Thoracic aorta (tissue), 2 donors: ENCODE results near the gene UPF3A. TPM values are rescaled to one million over a fixed set of nuclear protein-coding genes. Genes with fewer than 3 reads are reported as not detected.

ENCODE experiments used
- ATAC-seq: fragments of 150-250 bp; one replicate; pipeline ENCODE4 v1.8.0; 2017; ENCODE audit warnings: low read depth; ENCODE audit not compliant: insufficient number of reproducible peaks, low FRiP score
- DNase-seq: peaks from one replicate; pipeline ENCODE4 v3.0.0-alpha.2; 2020; ENCODE audit warnings: low spot score
- H3K27ac ChIP-seq, 2 donors: fragments of 200-600 bp; sonication (generic); 1 replicate in 1 of 2; 2 replicates in 1 of 2; pipeline ENCODE4 v1.5.1; 2016; ENCODE audit warnings: mild to moderate bottlenecking in 2 of 2, moderate library complexity in 2 of 2
- H3K27me3 ChIP-seq: fragments of 200-600 bp; sonication (generic); replicated peaks from 2 replicates; pipeline ENCODE4 v1.6.0; 2016; ENCODE audit warnings: mild to moderate bottlenecking; ENCODE audit not compliant: insufficient read depth
- H3K36me3 ChIP-seq: fragments of 200-600 bp; sonication (generic); one replicate; pipeline ENCODE4 v1.5.1; 2016
- H3K4me1 ChIP-seq, 2 donors: fragments of 200-600 bp; sonication (generic); 1 replicate in 1 of 2; 2 replicates in 1 of 2; pipeline versions ENCODE4 v1.5.1 to v1.6.0; 2016; ENCODE audit warnings: low read depth in 2 of 2, mild to moderate bottlenecking in 1 of 2; ENCODE audit not compliant: control insufficient read depth in 1 of 2
- H3K4me3 ChIP-seq: fragments of 200-600 bp; sonication (generic); 2 replicates; pipeline ENCODE4 v1.5.1; 2016; ENCODE audit warnings: mild to moderate bottlenecking
- H3K9me3 ChIP-seq: fragments of 200-600 bp; sonication (generic); 2 replicates; pipeline ENCODE4 v1.5.1; 2016
- total RNA-seq, 2 donors: library from RNA; depleted of rRNA; stranded (reverse); fragments of >200 nt; gene quantifications; one replicate each; pipeline versions ENCODE4 v1.1.0 to v1.2.3, GENCODE V29; 2016
- TF ChIP-seq, protein P1 (sequence below): fragments of 200-600 bp; sonication (generic); IDR thresholded peaks from one replicate; pipeline ENCODE4 v1.5.1; 2019; ENCODE audit warnings: antibody characterized with exemption

Gene UPF3A
- total RNA-seq, 2 donors from 2014 or later = 25.3 to 32.8 TPM

DNA sequence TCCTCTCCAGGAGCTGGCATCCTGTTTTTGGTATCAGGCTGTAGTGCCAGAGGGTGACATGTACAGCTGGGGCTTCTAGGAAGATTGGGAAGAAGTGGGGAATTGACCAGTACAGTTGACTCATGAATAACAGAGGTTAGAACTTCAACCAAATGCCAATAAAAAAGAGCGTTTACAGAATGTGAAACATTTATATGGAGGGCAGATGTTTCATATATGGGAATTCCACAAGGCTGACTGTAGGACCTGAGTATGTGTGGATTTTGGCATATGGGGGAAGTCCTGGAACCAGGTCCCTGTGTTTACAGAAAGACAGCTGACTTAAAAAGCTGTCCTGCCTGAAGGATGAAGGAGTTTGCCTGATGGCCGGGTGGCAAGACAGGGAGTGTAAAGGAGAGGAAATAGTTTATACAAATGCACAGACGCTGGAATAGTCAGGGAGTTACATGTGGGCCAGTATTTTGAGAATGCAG lies 38.1 kb downstream of the UPF3A start:
- no peak overlapping the region for H3K4me3 ChIP-seq
- TF ChIP-seq, protein P1, sequence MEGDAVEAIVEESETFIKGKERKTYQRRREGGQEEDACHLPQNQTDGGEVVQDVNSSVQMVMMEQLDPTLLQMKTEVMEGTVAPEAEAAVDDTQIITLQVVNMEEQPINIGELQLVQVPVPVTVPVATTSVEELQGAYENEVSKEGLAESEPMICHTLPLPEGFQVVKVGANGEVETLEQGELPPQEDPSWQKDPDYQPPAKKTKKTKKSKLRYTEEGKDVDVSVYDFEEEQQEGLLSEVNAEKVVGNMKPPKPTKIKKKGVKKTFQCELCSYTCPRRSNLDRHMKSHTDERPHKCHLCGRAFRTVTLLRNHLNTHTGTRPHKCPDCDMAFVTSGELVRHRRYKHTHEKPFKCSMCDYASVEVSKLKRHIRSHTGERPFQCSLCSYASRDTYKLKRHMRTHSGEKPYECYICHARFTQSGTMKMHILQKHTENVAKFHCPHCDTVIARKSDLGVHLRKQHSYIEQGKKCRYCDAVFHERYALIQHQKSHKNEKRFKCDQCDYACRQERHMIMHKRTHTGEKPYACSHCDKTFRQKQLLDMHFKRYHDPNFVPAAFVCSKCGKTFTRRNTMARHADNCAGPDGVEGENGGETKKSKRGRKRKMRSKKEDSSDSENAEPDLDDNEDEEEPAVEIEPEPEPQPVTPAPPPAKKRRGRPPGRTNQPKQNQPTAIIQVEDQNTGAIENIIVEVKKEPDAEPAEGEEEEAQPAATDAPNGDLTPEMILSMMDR = no peak
- H3K4me1 ChIP-seq = peaks cover 15 to 46% of the 10 kb centered on the region in 2 donors
- DNase-seq = no peak
- H3K27me3 ChIP-seq = no peaks in the 10 kb centered on the region
- H3K36me3 ChIP-seq = peaks cover 20% of the 10 kb centered on the region
- no peak for ATAC-seq
- no peaks in the 10 kb centered on the region for H3K9me3 ChIP-seq
- H3K27ac ChIP-seq = no peak overlapping the region

DNA sequence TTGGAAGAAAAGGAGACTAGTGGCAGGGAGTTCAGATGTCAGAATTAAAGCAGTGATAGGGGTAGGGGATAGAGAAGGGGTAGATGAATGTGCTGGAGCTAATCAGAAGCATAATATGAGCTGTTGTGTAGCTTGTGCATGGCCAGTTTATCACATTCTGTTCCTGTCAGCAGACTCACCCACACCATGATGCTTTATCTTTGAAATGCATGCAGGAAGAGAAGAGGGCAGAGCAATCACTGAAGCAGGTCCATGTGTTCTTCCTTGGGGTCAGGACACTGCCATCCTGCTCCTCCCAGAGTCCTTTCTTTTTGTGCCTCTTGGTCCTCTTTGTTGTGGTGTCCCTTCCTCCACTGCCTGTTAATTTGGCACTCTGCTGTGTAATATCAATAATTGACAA lies 38.7 kb downstream of the UPF3A start:
- H3K27ac ChIP-seq = no peak overlapping the region
- no peaks in the 10 kb centered on the region for H3K9me3 ChIP-seq
- TF ChIP-seq, protein P1 = no peak
- no peak for ATAC-seq
- no peak overlapping the region for H3K4me3 ChIP-seq
- peaks cover 14 to 46% of the 10 kb centered on the region in 2 donors for H3K4me1 ChIP-seq
- no peak for DNase-seq
- H3K36me3 ChIP-seq = peaks cover 25% of the 10 kb centered on the region
- no peaks in the 10 kb centered on the region for H3K27me3 ChIP-seq

DNA sequence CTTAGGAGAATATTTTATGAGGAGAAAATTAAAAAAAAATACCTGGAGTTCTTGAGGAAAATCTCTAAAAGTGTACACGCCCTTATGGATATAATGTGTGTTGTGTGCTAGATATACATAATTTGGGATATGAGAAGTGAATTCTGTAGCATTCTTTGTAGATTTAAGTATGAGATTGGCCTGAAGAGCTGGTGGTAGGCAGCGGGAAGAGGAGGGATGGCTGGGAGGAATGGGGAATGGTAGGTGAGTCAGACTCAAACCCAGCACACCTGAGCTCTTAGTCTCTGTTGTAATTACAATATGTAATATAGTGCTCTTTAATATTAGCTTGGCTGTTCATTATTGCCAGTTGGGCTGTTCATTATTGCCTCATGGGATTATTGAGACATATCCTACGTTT lies 39.9 kb downstream of the UPF3A start:
- TF ChIP-seq, protein P1 = no peak
- Histone ChIP-seq H3K4me3 (no peak overlapping the region), H3K4me1 (peaks cover 3 to 34% of the 10 kb centered on the region in 2 donors), H3K27me3 (no peaks in the 10 kb centered on the region), H3K27ac (no peak overlapping the region), H3K9me3 (no peaks in the 10 kb centered on the region), H3K36me3 (peaks cover 25% of the 10 kb centered on the region)
- no peak for ATAC-seq
- DNase-seq = no peak

DNA sequence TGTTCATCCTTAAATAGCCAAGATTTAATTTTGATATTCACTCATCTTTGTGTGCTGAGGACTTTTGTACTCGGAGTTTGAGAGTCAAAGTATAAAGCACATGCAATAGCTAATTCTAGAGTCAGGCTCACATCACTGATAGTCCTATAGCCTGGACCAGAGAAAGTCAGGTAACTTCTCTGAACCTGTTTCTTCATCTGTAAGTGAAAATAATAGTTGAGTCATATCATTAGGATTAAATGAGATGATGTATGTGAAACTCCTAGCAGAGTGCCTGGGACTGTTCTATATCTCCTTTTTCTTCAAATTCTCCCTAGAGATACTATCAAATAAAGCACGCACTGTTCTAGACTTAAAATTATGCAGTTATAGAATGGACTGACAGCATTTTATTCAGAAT lies 41.9 kb downstream of the UPF3A start:
- TF ChIP-seq, protein P1 = no peak

DNA sequence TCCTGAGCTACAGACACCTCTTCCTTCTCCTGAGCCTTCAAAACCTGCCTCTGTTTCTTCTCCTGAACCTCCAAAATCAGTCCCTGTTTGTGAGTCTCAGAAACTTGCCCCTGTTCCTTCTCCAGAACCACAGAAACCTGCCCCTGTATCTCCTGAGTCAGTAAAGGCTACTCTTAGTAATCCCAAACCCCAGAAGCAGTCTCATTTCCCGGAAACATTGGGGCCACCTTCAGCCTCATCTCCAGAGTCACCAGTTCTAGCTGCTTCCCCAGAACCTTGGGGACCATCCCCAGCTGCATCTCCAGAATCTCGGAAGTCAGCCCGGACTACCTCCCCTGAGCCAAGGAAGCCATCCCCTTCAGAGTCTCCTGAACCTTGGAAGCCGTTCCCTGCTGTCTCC lies 42.9 kb downstream of the UPF3A start:
- no peak overlapping the region for H3K27ac ChIP-seq
- ATAC-seq (no peak), DNase-seq (no peak)
- TF ChIP-seq, protein P1 = no peak
- peaks cover 3 to 6% of the 10 kb centered on the region in 2 donors for H3K4me1 ChIP-seq
- peaks cover 25% of the 10 kb centered on the region for H3K36me3 ChIP-seq
- H3K27me3 ChIP-seq = no peaks in the 10 kb centered on the region
- H3K9me3 ChIP-seq = no peaks in the 10 kb centered on the region
- no peak overlapping the region for H3K4me3 ChIP-seq

More for the DNA sequence above, 41.9 kb downstream of the UPF3A start:
- peaks cover 3 to 16% of the 10 kb centered on the region in 2 donors for H3K4me1 ChIP-seq
- H3K36me3 ChIP-seq = peaks cover 25% of the 10 kb centered on the region
- no peak overlapping the region for H3K4me3 ChIP-seq
- ATAC-seq = no peak
- no peaks in the 10 kb centered on the region for H3K27me3 ChIP-seq
- H3K27ac ChIP-seq = no peak overlapping the region
- no peak for DNase-seq
- H3K9me3 ChIP-seq = no peaks in the 10 kb centered on the region
